SJSA1 (cell line): ENCODE results near the gene DCUN1D5. TPM values are rescaled to one million over a fixed set of nuclear protein-coding genes. Genes with fewer than 3 reads are reported as not detected.
A peak's percentile ranks its signal among the peaks of the same experiment; 100 is the strongest.

Source experiments
- DNase-seq, 2 experiments: peaks; one replicate each; pipeline ENCODE4 v3.0.0-alpha.2; 2015 to 2020; ENCODE audit warnings: low spot score in 2 of 2, low read depth in 1 of 2
- H3K27ac ChIP-seq: fragments of 250-450 bp; sonication (Bioruptor Pico); 2 replicates; pipeline ENCODE4 v1.5.1; 2020; ENCODE audit warnings: mild to moderate bottlenecking, moderate library complexity
- H3K27me3 ChIP-seq: fragments of 250-450 bp; sonication (Bioruptor Pico); replicated peaks from 2 replicates; pipeline ENCODE4 v1.5.1; 2020; ENCODE audit warnings: mild to moderate bottlenecking, moderate library complexity
- H3K36me3 ChIP-seq: fragments of 250-450 bp; sonication (Bioruptor Pico); 2 replicates; pipeline ENCODE4 v1.5.1; 2020; ENCODE audit warnings: mild to moderate bottlenecking
- H3K4me1 ChIP-seq: fragments of 250-450 bp; sonication (Bioruptor Pico); replicated peaks from 2 replicates; pipeline ENCODE4 v1.6.1; 2021; ENCODE audit warnings: mild to moderate bottlenecking
- H3K4me3 ChIP-seq: fragments of 250-450 bp; sonication (Bioruptor Pico); 2 replicates; pipeline ENCODE4 v1.5.1; 2020; ENCODE audit warnings: mild to moderate bottlenecking
- H3K9me3 ChIP-seq: fragments of 250-450 bp; sonication (Bioruptor Pico); replicated peaks from 2 replicates; pipeline ENCODE4 v1.5.1; 2020; ENCODE audit warnings: mild to moderate bottlenecking
- total RNA-seq: library from RNA; depleted of rRNA; stranded (reverse); fragments of >200 nt; shearing (Covaris generic); gene quantifications from 2 replicates; pipeline ENCODE4 v1.2.3, GENCODE V29; 2014

The DCUN1D5 gene
- total RNA-seq, 1 experiment from 2014 or later, result 48.3 TPM

DNA sequence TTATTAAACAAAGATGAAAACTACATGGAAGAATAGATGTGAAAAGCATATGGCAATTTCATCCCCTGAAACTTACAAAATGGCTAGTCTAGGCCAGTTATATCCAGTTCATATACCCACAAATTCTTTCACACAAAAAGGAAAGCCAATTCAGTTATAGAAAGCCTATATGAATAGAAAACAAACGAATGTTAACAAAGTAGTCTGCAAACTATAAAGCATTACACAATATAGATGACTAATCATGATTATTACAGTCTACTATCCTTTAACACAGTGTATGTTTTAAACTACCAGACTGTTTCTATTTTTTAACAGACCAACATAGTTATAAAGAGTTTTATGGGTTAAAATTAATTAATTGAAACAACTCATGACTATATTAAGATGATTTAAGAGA, 12.1 kb downstream of the DCUN1D5 start:
- Histone ChIP-seq H3K27me3 (no peaks in the 10 kb centered on the region), H3K27ac (no peak overlapping the region), H3K4me1 (no peaks in the 10 kb centered on the region), H3K9me3 (no peaks in the 10 kb centered on the region), H3K36me3 (peaks cover 10% of the 10 kb centered on the region; the same call in 1 of the 2 replicates), H3K4me3 (no peak overlapping the region)
- no peak for DNase-seq

DNA sequence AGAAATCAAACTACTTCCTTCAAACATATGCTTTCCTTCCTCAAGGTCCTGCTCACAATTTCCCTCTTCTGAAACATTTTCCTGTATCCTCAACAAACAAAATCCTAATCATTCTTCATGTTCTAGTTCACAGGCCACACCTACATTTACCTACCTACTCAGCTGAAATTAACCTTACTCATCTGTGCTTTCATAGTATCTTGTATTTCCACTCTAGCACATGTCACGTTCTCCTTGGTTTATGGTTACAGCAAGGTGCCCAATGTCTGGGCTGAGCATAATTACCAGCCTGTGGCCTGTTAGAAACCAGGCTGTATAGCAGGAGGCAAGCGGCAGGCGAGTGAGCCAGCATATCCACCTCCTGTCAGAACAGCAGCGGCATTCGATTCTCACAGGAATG, 13.2 kb downstream of the DCUN1D5 start:
- Histone ChIP-seq H3K4me1 (no peaks in the 10 kb centered on the region), H3K27ac (no peak overlapping the region), H3K9me3 (no peaks in the 10 kb centered on the region), H3K27me3 (no peaks in the 10 kb centered on the region), H3K4me3 (no peak overlapping the region), H3K36me3 (peaks cover 10% of the 10 kb centered on the region; the same call in 1 of the 2 replicates)
- no peak for DNase-seq

DNA sequence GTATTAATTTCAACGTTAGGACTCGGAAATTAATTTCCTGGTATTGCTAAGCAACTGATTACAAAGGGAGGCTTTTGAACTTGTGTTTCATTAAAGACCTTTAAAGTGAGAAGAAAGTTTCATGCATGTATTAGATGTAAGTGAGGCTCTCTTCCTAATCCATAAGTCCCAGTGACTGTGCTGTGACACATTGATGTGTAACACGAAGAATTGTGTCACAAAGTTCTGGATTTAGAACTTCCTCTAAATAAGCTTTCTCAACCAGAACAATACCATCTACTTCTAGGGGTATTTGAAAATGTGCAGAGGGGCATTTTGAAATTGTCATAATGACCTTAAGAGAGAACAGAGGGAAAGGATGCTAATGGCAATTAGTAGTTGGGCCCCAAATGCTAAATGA, 14.4 kb downstream of the DCUN1D5 start:
- peaks cover 10% of the 10 kb centered on the region; the same call in 1 of the 2 replicates for H3K36me3 ChIP-seq
- no peaks in the 10 kb centered on the region for H3K9me3 ChIP-seq
- DNase-seq, result no peak
- H3K27ac ChIP-seq, result no peak overlapping the region
- no peaks in the 10 kb centered on the region for H3K27me3 ChIP-seq
- no peaks in the 10 kb centered on the region for H3K4me1 ChIP-seq
- no peak overlapping the region for H3K4me3 ChIP-seq

DNA sequence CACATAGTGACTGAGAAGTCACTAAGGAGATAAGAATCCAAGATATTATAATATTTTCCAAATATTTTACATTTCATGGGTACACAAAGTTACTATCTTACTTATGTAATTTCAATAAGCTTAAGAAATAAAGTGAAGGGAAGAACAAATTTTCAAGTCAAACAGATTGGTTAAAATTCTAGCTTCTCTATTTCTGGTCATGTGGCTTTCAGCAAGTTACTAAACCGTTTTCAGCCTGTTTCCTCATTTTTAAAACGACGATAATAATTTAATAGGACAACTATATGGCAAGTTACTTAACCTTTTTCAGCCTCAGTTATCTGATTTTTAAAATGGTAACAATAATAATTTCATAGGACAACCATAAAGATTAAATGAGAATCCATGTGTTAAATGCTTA, 15.6 kb downstream of the DCUN1D5 start:
- Histone ChIP-seq H3K27me3 (no peaks in the 10 kb centered on the region), H3K27ac (no peak overlapping the region), H3K4me3 (no peak overlapping the region), H3K9me3 (no peaks in the 10 kb centered on the region), H3K4me1 (no peaks in the 10 kb centered on the region), H3K36me3 (peaks cover 8% of the 10 kb centered on the region; the same call in 1 of the 2 replicates)
- DNase-seq, result no peak

DNA sequence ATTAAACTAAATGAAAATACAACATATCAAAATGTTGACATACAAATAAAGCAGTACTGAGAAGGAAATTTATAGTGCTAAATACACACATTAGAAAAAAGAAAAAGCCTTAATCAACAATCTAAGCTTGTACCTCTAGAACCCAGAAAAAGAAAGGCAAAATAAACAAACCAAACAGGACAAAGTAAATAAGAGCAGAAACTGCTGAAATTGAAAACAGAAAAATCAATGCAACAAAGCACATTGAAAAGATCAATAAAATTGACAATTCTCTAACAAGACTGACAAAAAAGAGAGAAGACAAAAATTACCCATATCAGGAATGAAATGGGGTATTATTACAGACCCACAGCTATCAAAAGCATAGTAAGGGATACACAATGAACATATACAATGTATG, 21.0 kb downstream of the DCUN1D5 start:
- no peak overlapping the region for H3K4me3 ChIP-seq
- H3K36me3 ChIP-seq, result no peaks in the 10 kb centered on the region
- H3K9me3 ChIP-seq, result no peaks in the 10 kb centered on the region
- no peaks in the 10 kb centered on the region for H3K27me3 ChIP-seq
- no peaks in the 10 kb centered on the region for H3K4me1 ChIP-seq
- no peak for DNase-seq
- H3K27ac ChIP-seq, result no peak overlapping the region

DNA sequence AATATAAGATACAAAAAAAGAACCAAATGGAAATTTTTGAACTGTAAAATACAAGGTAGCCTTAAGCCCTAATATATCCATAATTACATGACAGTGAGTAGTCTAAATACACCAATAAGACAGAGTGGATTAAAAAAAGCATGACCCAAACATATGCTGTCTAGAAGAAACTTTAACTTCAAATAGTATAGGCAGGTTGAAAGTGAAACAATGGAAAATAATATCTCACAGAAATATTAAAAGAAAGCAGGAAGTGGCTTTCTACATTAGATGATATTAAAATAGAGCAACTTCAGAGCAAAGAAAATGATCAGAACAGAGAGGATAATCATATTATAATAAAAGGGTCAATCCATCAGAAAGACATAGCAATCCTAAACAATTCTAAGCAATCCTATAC, 21.8 kb downstream of the DCUN1D5 start:
- Histone ChIP-seq H3K9me3 (no peaks in the 10 kb centered on the region), H3K27ac (no peak overlapping the region), H3K27me3 (no peaks in the 10 kb centered on the region), H3K4me3 (no peak overlapping the region), H3K4me1 (no peaks in the 10 kb centered on the region), H3K36me3 (no peaks in the 10 kb centered on the region)
- no peak for DNase-seq

DNA sequence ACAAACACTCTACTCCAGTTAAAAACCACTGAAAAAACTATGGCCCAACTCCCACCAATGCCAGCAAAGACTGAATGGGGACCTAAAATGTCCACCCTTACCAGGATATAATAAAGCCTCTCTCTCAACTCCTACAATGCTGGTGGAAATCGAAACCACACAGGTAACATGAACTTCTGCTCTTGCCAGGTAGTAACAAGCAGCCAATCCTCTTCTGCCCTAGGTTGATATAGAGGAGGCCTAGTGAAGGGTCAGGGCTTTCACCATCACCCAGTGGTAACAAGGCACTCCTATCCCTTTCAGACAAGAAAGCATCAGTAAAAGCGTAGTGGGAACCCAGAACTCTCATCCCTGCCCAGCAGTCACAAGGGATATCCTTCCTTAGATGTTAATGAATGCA, 22.6 kb downstream of the DCUN1D5 start:
- DNase-seq, result no peak
- Histone ChIP-seq H3K27me3 (no peaks in the 10 kb centered on the region), H3K4me3 (no peak overlapping the region), H3K27ac (no peak overlapping the region), H3K4me1 (no peaks in the 10 kb centered on the region), H3K36me3 (no peaks in the 10 kb centered on the region), H3K9me3 (no peaks in the 10 kb centered on the region)

DNA sequence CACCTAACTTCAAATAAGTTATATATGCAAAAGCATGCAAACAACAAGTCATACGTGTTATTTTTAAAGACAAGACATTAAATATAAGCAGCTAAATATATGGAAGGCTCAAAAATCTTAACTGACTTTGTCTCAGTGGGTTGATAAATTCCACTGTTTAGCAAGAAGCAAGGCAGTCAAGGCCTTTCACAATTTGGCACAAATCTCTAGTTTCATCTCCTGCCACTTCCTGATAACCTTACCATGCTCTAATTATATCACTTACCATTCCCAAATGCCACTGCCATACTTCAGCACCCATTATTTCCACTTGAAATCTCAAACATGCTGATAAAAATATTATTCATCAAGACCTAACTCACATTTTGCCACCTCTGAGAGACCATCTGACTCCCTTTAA, 24.8 kb downstream of the DCUN1D5 start:
- H3K36me3 ChIP-seq, result no peaks in the 10 kb centered on the region; the same call in 1 of the 2 replicates
- H3K4me3 ChIP-seq, result no peak overlapping the region
- no peaks in the 10 kb centered on the region for H3K9me3 ChIP-seq
- no peak overlapping the region for H3K27ac ChIP-seq
- DNase-seq, result no peak
- no peaks in the 10 kb centered on the region for H3K4me1 ChIP-seq
- no peaks in the 10 kb centered on the region for H3K27me3 ChIP-seq

DNA sequence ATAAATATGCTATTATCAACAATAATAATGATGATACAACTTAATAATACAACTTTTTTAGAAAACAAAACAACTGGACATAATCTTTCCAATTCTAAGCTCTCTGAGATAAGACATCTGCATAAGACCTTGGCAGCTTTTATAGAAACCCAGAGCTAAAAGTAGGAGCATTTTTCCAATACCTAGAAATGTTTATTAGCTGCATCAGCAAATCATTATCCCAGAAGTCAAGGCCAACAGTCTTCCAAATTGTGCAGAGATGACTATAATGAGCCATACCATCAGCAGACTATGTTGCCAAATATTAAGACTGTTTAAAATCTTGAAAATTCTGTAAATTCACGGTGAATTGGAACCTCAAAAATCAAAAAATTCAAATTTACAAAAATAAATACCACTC, 30.3 kb downstream of the DCUN1D5 start:
- no peak overlapping the region for H3K27ac ChIP-seq
- no peaks in the 10 kb centered on the region for H3K27me3 ChIP-seq
- no peak overlapping the region for H3K4me3 ChIP-seq
- no peaks in the 10 kb centered on the region for H3K4me1 ChIP-seq
- H3K36me3 ChIP-seq, result no peaks in the 10 kb centered on the region; the same call in none of the 2 replicates
- no peaks in the 10 kb centered on the region for H3K9me3 ChIP-seq
- no peak for DNase-seq

DNA sequence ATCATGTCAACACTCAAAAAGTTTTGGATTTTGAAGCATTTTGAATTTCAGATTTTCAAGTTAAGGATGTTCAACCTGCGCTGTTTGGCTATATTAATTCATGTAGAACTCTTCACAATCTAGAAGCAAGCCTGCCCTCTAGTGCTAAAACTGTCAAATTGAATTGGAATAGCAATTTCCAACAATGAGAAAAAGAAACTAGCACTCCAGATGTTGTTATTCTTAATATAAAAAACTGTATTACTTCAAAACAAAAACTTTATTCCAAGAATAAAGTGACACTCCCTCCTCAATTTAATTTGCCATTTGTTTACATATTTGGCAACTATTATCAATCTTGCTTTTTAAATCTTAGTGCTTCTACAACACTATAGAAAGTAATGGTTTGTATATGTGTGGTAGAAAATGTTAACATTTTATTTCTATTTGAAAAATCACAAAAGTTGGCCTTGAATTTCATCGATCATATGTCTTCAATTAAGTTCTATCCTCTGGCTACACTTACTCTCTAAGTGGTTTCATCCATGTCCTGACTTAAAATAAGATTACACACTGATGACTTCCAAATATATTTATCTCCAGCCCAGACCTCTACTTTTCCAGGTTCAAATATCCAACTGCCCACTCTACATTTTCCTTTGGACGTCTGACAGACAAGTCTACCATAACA, 36.6 kb downstream of the DCUN1D5 start:
- H3K36me3 ChIP-seq, result no peaks in the 10 kb centered on the region
- no peak overlapping the region for H3K4me3 ChIP-seq
- peak in 1 of 2 experiments; percentile 4 for DNase-seq
- no peaks in the 10 kb centered on the region for H3K9me3 ChIP-seq
- no peak overlapping the region for H3K27ac ChIP-seq
- no peaks in the 10 kb centered on the region for H3K4me1 ChIP-seq
- no peaks in the 10 kb centered on the region for H3K27me3 ChIP-seq

DNA sequence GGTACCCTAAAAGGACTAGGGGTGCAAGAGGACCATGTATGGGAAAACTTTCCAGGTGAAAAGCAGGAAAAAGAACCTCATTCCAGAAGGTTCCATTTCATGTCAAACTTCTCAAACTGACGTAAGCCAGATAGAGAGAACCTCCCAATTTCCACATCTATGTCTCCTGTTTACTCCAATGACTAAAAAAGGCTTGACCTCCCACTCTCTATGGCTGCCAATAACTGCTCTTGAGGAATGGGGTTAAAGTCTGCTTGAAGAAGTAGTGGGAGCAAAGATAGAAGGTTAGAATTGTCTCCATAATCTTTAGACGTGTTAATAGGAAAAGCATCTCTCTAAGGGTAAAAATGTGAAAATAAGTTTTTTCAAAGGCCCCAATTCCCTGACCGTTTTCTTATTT, 38.0 kb downstream of the DCUN1D5 start:
- DNase-seq, result no peak
- Histone ChIP-seq H3K9me3 (no peaks in the 10 kb centered on the region), H3K4me1 (no peaks in the 10 kb centered on the region), H3K27ac (no peak overlapping the region), H3K4me3 (no peak overlapping the region), H3K36me3 (no peaks in the 10 kb centered on the region), H3K27me3 (no peaks in the 10 kb centered on the region)

DNA sequence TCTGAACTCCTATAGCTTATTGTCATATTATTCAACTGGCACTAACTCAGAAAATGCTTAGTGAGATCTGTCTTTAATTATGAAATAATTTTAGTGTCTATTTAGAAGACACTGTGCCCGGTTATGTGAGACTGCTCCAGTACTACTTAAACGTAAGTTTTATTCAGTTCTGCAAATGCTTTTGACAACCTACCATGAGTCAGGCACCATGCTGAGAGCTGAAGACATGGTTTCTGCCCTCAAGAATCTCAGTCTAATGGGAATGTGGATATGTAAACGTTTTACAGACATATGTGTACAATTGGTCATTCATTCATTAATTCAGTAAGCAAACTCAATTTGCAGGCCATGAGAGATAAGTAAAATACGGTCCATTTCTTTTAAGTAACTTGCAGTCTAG, 40.0 kb downstream of the DCUN1D5 start:
- H3K27ac ChIP-seq, result no peak overlapping the region
- no peaks in the 10 kb centered on the region for H3K4me1 ChIP-seq
- no peak overlapping the region for H3K4me3 ChIP-seq
- H3K27me3 ChIP-seq, result no peaks in the 10 kb centered on the region
- no peaks in the 10 kb centered on the region for H3K36me3 ChIP-seq
- DNase-seq, result no peak
- no peaks in the 10 kb centered on the region for H3K9me3 ChIP-seq

DNA sequence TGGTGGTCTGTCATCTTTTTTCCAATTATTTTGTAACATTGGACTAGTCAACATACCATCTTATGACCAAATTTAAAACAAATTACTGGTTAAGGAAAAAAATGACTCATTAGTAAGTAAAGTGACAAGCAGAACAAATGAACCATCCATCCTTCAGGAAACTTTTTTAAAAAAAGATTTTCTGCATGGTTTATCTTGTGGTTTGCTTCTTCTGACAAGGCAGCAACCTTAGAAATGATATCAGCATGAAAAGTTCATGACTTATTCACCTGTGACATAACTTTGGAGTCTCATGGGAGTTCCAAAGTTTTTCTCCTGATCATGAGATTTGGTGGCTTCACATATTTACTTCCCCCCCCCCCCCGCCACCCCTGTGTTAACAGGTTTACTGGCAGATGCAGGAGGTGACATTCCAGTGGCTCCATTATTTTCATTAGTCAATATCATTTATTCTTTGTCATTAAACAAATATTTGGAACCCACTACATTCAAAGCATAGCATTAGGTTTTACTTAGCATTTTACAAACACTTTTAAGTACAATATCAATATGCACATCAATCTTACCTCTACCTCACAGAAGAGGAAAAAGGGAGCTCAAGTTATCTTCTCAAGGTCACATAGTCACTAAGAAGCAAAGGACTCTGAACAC, 40.7 kb downstream of the DCUN1D5 start:
- no peak overlapping the region for H3K27ac ChIP-seq
- no peaks in the 10 kb centered on the region for H3K4me1 ChIP-seq
- no peak for DNase-seq
- no peaks in the 10 kb centered on the region for H3K9me3 ChIP-seq
- no peak overlapping the region for H3K4me3 ChIP-seq
- H3K27me3 ChIP-seq, result no peaks in the 10 kb centered on the region
- H3K36me3 ChIP-seq, result no peaks in the 10 kb centered on the region

DNA sequence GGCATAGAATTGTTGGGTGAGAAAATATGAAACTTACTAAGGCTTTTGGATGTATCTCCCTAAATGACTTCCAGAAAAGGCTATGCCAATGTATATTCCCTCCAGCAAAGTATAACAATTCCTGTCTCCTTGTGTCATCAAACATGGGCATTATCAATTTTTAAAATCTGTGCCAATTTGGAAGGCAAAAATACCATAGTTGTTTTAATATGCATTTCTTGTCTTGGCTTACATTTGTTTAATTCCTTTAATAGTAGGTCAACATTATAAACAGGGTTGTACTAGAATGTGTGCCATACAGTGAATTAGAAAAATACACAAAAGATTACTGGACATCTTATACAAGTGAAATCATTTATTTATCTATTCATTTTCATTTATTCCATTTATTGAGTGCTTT, 41.6 kb downstream of the DCUN1D5 start:
- no peaks in the 10 kb centered on the region for H3K27me3 ChIP-seq
- no peak overlapping the region for H3K4me3 ChIP-seq

More for the DNA sequence above, 41.6 kb downstream of the DCUN1D5 start:
- DNase-seq, result no peak
- no peaks in the 10 kb centered on the region for H3K4me1 ChIP-seq
- no peaks in the 10 kb centered on the region for H3K36me3 ChIP-seq
- no peak overlapping the region for H3K27ac ChIP-seq
- no peaks in the 10 kb centered on the region for H3K9me3 ChIP-seq
